CD14-positive monocyte (primary cell): Measurements from ENCODE around the gene AGBL2. TPM values are rescaled to one million over a fixed set of nuclear protein-coding genes. Genes with fewer than 3 reads are reported as not detected.

ENCODE experiments used
- DNase-seq, 3 donors: peaks; one replicate each; pipeline ENCODE4 v3.0.0-alpha.2; 2011 to 2022
- H2AFZ ChIP-seq: 2 replicates; pipeline ENCODE4 v1.6.0; 2012; ENCODE audit warnings: mild to moderate bottlenecking, low read depth, low read length, inconsistent platforms; ENCODE audit not compliant: insufficient read depth, poor library complexity, severe bottlenecking
- H3K27ac ChIP-seq, 2 donors: 1 replicate in 1 of 2; 2 replicates in 1 of 2; pipeline ENCODE4 v1.5.1; 2012 to 2013; ENCODE audit warnings: low read length in 2 of 2, control low read depth in 1 of 2, inconsistent platforms in 1 of 2, low read depth in 1 of 2, mild to moderate bottlenecking in 1 of 2
- H3K27me3 ChIP-seq, 2 donors: one replicate each; pipeline versions ENCODE4 v1.6.0 to v1.6.1; 2011 to 2013; ENCODE audit warnings: low read length in 2 of 2; ENCODE audit not compliant: control insufficient read depth in 2 of 2, insufficient read depth in 2 of 2
- H3K36me3 ChIP-seq, 2 donors: replicated peaks in 1 of 2; 1 replicate in 1 of 2; 2 replicates in 1 of 2; pipeline versions ENCODE4 v1.5.1 to v1.6.1; 2012 to 2013; ENCODE audit warnings: low read length in 2 of 2, control low read depth in 1 of 2, inconsistent platforms in 1 of 2, mild to moderate bottlenecking in 1 of 2; ENCODE audit not compliant: insufficient read depth in 2 of 2, control insufficient read depth in 1 of 2
- H3K4me1 ChIP-seq, 2 donors: 1 replicate in 1 of 2; 2 replicates in 1 of 2; pipeline versions ENCODE4 v1.5.1 to v1.6.1; 2012 to 2013; ENCODE audit warnings: low read length in 2 of 2, control low read depth in 1 of 2, inconsistent platforms in 1 of 2, mild to moderate bottlenecking in 1 of 2, moderate library complexity in 1 of 2; ENCODE audit not compliant: insufficient read depth in 2 of 2, control insufficient read depth in 1 of 2
- H3K4me2 ChIP-seq: replicated peaks from 2 replicates; pipeline ENCODE3; 2012; ENCODE audit warnings: low read length, moderate library complexity, mild to moderate bottlenecking; ENCODE audit not compliant: poor library complexity, severe bottlenecking; ENCODE audit errors: extremely low read depth
- H3K4me3 ChIP-seq, 3 experiments: fragments of 200-600 bp in 1 of 3; sonication (generic) in 1 of 3; replicated peaks in 1 of 3; 1 replicate in 2 of 3; 2 replicates in 1 of 3; pipeline ENCODE4 v1.5.1; 2011 to 2013; ENCODE audit warnings: low read length in 3 of 3, mild to moderate bottlenecking in 3 of 3, control low read depth in 2 of 3, low read depth in 2 of 3, inconsistent platforms in 1 of 3, moderate library complexity in 1 of 3
- H3K79me2 ChIP-seq: 2 replicates; pipeline ENCODE4 v1.6.0; 2012; ENCODE audit warnings: mild to moderate bottlenecking, control low read depth, inconsistent platforms, low read length, moderate library complexity; ENCODE audit not compliant: insufficient read depth
- H3K9ac ChIP-seq: 2 replicates; pipeline ENCODE4 v1.6.0; 2017; ENCODE audit warnings: low read length, mild to moderate bottlenecking; ENCODE audit not compliant: insufficient read depth, poor library complexity, severe bottlenecking
- H3K9me3 ChIP-seq, 2 donors: replicated peaks in 1 of 2; 1 replicate in 1 of 2; 2 replicates in 1 of 2; pipeline versions ENCODE4 v1.5.1 to v1.6.1; 2012 to 2013; ENCODE audit warnings: low read length in 2 of 2, control low read depth in 1 of 2; ENCODE audit not compliant: control insufficient read depth in 1 of 2, insufficient read depth in 1 of 2
- H4K20me1 ChIP-seq: 2 replicates; pipeline ENCODE4 v1.6.0; 2012; ENCODE audit warnings: mild to moderate bottlenecking, low read length, control low read depth, moderate library complexity; ENCODE audit not compliant: insufficient read depth
- H3K27ac Mint-ChIP-seq, 7 donors: one replicate each; pipeline ENCODE4 v1.8.0; 2020; ENCODE audit warnings: mild to moderate bottlenecking in 7 of 7, mixed read lengths in 7 of 7, moderate library complexity in 6 of 7, inconsistent platforms in 2 of 7
- H3K27me3 Mint-ChIP-seq, 3 donors: one replicate each; pipeline ENCODE4 v1.8.0; 2021 to 2022; ENCODE audit warnings: low read depth in 3 of 3, mild to moderate bottlenecking in 3 of 3, mixed read lengths in 3 of 3, moderate library complexity in 3 of 3, inconsistent platforms in 1 of 3
- H3K36me3 Mint-ChIP-seq, 2 donors: one replicate each; pipeline ENCODE4 v1.8.0; 2020; ENCODE audit warnings: mixed read lengths in 2 of 2, inconsistent platforms in 1 of 2, mild to moderate bottlenecking in 1 of 2
- H3K4me1 Mint-ChIP-seq: one replicate; pipeline ENCODE4 v1.8.0; 2020; ENCODE audit warnings: mild to moderate bottlenecking, mixed read lengths
- H3K4me3 Mint-ChIP-seq, 2 donors: one replicate each; pipeline ENCODE4 v1.8.0; 2020; ENCODE audit warnings: mild to moderate bottlenecking in 2 of 2, mixed read lengths in 2 of 2, moderate library complexity in 1 of 2
- H3K9me3 Mint-ChIP-seq, 7 donors: one replicate each; pipeline ENCODE4 v1.8.0; 2020 to 2022; ENCODE audit warnings: mixed read lengths in 7 of 7, mild to moderate bottlenecking in 6 of 7, moderate library complexity in 6 of 7, inconsistent platforms in 2 of 7
- CTCF ChIP-seq: fragments of 200-600 bp; IDR thresholded peaks from one replicate; pipeline ENCODE4 v1.8.0; 2022; ENCODE audit warnings: antibody characterized with exemption, mild to moderate bottlenecking
- WGBS: methylation state at CpG from one replicate; pipeline ENCODE4 v1.1.5; 2013; ENCODE audit warnings: missing lambda C conversion rate; ENCODE audit not compliant: insufficient coverage; 5-methylcytosine and 5-hydroxymethylcytosine counted together
- intact Hi-C, 2 donors: fragments of 100-400 bp; cut with micrococcal nuclease; formaldehyde crosslinking; loops; one replicate each; pipeline versions ENCODE4 v1.15.0 to v1.15.1; 2023
- polyA plus RNA-seq, 3 donors: library from polyadenylated mRNA; depleted of rRNA in 1 of 3; unstranded in 2 of 3; stranded (reverse) in 1 of 3; fragments of 300-500 nt in 2 of 3; fragments of >200 nt in 1 of 3; fragmentation: Illumina TruSeq in 2 of 3; gene quantifications; 1 replicate in 2 of 3; 2 replicates in 1 of 3; pipeline ENCODE4 v1.2.3, GENCODE V29; 2012 to 2021

AGBL2 gene
- polyA plus RNA-seq, 3 donors, result 0.93 TPM; not detected in 2

- Mint-ChIP-seq H3K36me3 (no peaks in the 10 kb centered on the region), H3K4me3 (no peak overlapping the region), H3K27ac (no peak overlapping the region), H3K4me1 (no peaks in the 10 kb centered on the region), H3K27me3 (peaks cover 2 to 6% (median 2%) of the 10 kb centered on the region in 3 donors), H3K9me3 (peaks cover 8 to 15% (median 9%) of the 10 kb centered on the region in 7 donors)
- Histone ChIP-seq H3K27ac (no peak overlapping the region), H3K79me2 (no peaks in the 10 kb centered on the region), H3K9ac (no peak overlapping the region), H4K20me1 (no peaks in the 10 kb centered on the region), H3K4me3 (no peak overlapping the region), H2AFZ (no peak overlapping the region), H3K9me3 (peaks cover 5 to 8% of the 10 kb centered on the region in 2 donors), H3K4me2 (no peak overlapping the region), H3K4me1 (no peaks in the 10 kb centered on the region), H3K27me3 (no peaks in the 10 kb centered on the region), H3K36me3 (no peaks in the 10 kb centered on the region)
- no peak for DNase-seq
- intact Hi-C loops, result no loop called here
- TF ChIP-seq CTCF, result no peak
- 92% methylated on average over 2 of the region's 3 CpGs for whole genome bisulfite sequencing
Measured at GRCh38 chr11:47649276-47649675, 65.9 kb downstream of the AGBL2 start.

- TF ChIP-seq CTCF, result no peak
- H4K20me1 ChIP-seq, result no peaks in the 10 kb centered on the region
- no peak overlapping the region for H3K27ac ChIP-seq
- H3K4me1 Mint-ChIP-seq, result peaks cover 14% of the 10 kb centered on the region
- H3K9ac ChIP-seq, result no peak overlapping the region
- WGBS, result 90% methylated on average over 2 of the region's 6 CpGs
- H3K27ac Mint-ChIP-seq, result peak overlapping the region in 1 of 7 donors; percentile 37
- no peak overlapping the region for H2AFZ ChIP-seq
- no peaks in the 10 kb centered on the region for H3K36me3 Mint-ChIP-seq
- H3K4me3 Mint-ChIP-seq, result no peak overlapping the region
- H3K9me3 ChIP-seq, result no peaks in the 10 kb centered on the region
- no peaks in the 10 kb centered on the region for H3K27me3 ChIP-seq
- no peak overlapping the region for H3K4me3 ChIP-seq
- DNase-seq, result no peak
- H3K36me3 ChIP-seq, result no peaks in the 10 kb centered on the region
- peaks cover 13 to 19% of the 10 kb centered on the region in 2 donors for H3K4me1 ChIP-seq
- peaks cover 0 to 4% (median 0%) of the 10 kb centered on the region in 7 donors for H3K9me3 Mint-ChIP-seq
- H3K79me2 ChIP-seq, result peaks cover 13% of the 10 kb centered on the region
- H3K27me3 Mint-ChIP-seq, result peaks cover 0 to 6% (median 2%) of the 10 kb centered on the region in 3 donors
- intact Hi-C loops, result no loop called here
- no peak overlapping the region for H3K4me2 ChIP-seq
Measured at GRCh38 chr11:47646019-47646418, 69.2 kb downstream of the AGBL2 start.
